HG02943 (cell line): Measurements from ENCODE around the gene ATP2C1.
A peak's percentile ranks its signal among the peaks of the same experiment; 100 is the strongest.

Experiments
- ATAC-seq: cut with Tn5 transposase; IDR thresholded peaks from one replicate; pipeline ENCODE4 v1.9.1; 2021; ENCODE audit warnings: mild to moderate bottlenecking, low read depth, moderate library complexity; ENCODE audit not compliant: unreplicated experiment

Gene ATP2C1

DNA sequence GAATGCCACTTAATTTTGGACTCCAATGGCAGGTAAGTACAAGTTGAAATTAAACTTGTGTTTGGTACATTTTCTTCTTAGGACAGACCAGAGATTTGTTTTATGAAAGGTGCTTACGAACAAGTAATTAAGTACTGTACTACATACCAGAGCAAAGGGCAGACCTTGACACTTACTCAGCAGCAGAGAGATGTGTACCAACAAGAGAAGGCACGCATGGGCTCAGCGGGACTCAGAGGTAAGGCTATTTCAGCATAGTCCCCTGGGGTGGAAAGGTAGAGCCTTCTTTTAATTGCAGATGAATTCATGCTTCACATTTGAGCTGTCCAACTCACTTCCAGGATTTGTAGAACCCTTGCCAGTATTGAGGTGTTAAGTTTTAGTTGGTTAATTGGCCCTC is 81.4 kb downstream of the ATP2C1 start:
- ATAC-seq: no peak

- no peak for ATAC-seq
These were observed 82.8 kb downstream of the ATP2C1 start for GRCh38 chr3:130976706-130977105.

GRCh38 chr3:130979117-130979516 is 85.2 kb downstream of the ATP2C1 start:
- ATAC-seq: no peak

- no peak for ATAC-seq
These were observed 87.6 kb downstream of the ATP2C1 start for GRCh38 chr3:130981469-130981868.

DNA sequence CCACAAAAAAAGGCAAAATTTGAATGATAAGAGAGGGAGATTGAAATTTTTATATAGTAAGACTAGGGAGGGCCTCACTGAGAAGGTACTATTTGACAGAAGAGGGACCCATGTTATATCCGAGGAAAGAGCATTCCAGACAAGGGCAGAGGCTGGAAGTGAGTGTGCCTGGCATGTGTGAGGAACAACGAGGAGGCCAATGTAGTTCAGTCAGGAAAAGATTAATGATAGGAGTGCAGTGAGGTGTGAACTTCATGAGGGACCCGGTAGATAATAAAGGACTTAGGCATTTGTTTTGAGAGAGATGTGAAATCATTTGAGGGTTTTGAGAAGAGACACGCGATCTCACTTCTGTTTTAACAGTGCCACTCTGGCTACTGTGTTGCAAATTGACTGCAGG is 96.4 kb downstream of the ATP2C1 start:
- ATAC-seq: no peak

DNA sequence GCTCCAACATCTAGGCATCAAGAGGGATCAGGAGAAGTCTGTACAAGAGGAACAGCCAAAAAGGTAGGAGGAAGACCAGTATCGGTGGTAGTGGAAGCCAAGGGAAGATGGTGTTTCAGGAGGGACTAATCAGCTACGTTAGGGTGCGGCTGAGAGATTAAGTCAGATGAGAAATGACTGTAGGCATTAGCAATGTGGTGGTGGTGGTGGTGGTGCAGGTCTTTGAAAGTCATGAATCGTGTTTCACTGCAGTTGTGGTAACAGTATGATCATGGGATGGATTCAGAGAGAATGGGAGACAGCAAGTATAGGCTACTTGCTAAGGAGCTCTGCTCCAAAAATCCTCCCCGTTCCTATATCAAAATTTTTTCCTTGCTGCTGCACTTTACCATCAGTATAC is 97.2 kb downstream of the ATP2C1 start:
- ATAC-seq: no peak

DNA sequence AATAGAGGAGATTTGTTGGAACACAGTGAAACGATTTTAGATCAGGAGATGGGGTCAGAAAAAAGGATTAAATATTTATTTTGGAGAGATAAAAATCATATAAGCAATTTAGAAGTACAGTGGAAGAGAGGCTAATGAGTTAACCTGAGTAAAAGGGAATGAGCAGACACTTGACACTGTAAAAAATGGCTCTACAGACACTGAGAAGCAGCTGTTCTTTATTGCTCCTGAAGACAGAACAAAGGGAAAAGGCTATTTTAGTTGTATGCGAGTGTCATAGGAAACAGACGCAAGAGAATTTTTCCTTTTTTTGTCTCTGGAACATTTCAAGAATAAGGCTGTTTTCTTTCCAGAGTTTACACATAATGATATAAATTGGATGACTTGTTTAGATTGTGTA is 98.5 kb downstream of the ATP2C1 start:
- ATAC-seq: no peak

GRCh38 chr3:130997289-130997688 is 103.4 kb downstream of the ATP2C1 start:
- no peak for ATAC-seq

GRCh38 chr3:131001071-131001470 is 107.2 kb downstream of the ATP2C1 start:
- ATAC-seq: no peak

DNA sequence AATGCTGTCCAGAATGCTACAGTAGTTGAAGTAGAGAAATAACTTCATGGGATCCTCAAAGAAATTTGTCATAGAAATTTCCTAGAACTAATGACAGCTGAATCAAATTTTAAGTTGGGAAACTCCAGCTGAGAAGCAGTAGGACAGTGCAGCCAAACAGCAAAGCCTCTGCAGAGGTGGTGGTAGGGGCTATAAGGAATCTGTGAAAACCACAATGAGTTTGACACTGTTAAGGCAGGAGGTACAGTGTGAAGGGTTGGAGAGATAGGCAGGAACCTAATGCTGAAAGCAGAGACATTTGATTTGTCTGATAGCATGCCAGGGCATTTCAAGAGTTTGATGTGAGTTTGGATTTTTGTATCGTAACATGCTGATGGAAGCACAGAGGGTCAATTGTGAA is 110.7 kb downstream of the ATP2C1 start:
- no peak for ATAC-seq

- no peak for ATAC-seq
These were observed 113.4 kb downstream of the ATP2C1 start for GRCh38 chr3:131007256-131007655.

- ATAC-seq: no peak
These were observed 113.9 kb downstream of the ATP2C1 start for GRCh38 chr3:131007782-131008181.

GRCh38 chr3:131008326-131008725 is 114.4 kb downstream of the ATP2C1 start:
- no peak for ATAC-seq

- no peak for ATAC-seq
These were observed 115.8 kb downstream of the ATP2C1 start for GRCh38 chr3:131009698-131010097.

- ATAC-seq: no peak
These were observed 125.1 kb downstream of the ATP2C1 start for GRCh38 chr3:131018970-131019369.

- ATAC-seq: no peak
These were observed 126.3 kb downstream of the ATP2C1 start for GRCh38 chr3:131020122-131020693.

DNA sequence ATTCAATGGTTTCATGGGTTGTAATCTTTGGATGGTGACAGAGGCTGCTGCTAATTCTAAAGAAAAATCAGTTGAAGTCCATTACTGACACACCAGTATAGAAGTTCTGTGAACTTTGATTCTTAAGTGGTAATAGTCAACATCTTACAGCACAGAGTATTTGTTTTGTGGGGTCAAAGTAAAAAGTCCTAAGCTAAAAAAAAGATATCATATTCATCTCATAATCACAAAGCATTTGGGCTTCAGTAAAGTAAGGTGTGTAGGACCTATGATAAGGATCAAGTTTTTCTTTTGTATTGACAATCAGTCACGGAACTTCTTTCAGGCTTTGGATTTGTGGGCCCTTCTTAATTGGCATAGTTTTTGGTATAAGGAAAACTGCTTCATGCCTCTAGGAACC is 131.7 kb downstream of the ATP2C1 start:
- ATAC-seq: no peak

GRCh38 chr3:131026321-131027151 is 132.7 kb downstream of the ATP2C1 start, which contains the start of the genes ASTE1 and NEK11:
ASTE1 (minus strand) TSS chr3:131026825; CDS start chr3:131025306, 1,519 bp downstream.
NEK11 (plus strand) TSS chr3:131026877; CDS start chr3:131029709, 2,832 bp downstream.
- ATAC-seq: peak; percentile 99

DNA sequence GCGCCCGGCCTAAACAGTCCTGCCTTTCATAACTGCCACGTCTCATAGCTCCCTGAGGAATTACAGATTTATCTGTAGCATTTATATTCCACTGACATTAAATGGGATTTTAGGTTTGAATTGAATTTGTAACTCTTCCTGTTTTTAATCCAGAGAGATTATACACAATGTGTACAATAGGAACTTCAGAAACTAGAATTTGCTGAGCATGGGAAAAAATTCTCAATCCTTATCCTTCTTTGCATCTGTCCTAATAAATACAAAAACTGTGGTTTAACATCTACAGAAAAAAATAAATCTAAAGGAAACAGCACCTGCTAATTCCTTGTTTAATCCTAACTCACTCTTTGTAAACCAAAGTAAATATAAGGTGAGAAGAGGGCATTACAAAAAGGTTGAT is 135.0 kb downstream of the ATP2C1 start:
- no peak for ATAC-seq

- ATAC-seq: no peak
These were observed 137.8 kb downstream of the ATP2C1 start for GRCh38 chr3:131031660-131032059.

GRCh38 chr3:131033480-131034080 is 139.7 kb downstream of the ATP2C1 start:
- no peak for ATAC-seq
